GM12873 (cell line): Measurements from ENCODE around the gene TMEM86B.

ENCODE experiments used
- TF ChIP-seq, protein P1 (sequence below): IDR thresholded peaks from 2 replicates; pipeline ENCODE4 v1.5.1; 2012; ENCODE audit warnings: low read depth, mild to moderate bottlenecking, moderate library complexity, low read length, control low read depth; ENCODE audit not compliant: insufficient read depth; ENCODE audit errors: missing control alignments

TMEM86B gene

DNA sequence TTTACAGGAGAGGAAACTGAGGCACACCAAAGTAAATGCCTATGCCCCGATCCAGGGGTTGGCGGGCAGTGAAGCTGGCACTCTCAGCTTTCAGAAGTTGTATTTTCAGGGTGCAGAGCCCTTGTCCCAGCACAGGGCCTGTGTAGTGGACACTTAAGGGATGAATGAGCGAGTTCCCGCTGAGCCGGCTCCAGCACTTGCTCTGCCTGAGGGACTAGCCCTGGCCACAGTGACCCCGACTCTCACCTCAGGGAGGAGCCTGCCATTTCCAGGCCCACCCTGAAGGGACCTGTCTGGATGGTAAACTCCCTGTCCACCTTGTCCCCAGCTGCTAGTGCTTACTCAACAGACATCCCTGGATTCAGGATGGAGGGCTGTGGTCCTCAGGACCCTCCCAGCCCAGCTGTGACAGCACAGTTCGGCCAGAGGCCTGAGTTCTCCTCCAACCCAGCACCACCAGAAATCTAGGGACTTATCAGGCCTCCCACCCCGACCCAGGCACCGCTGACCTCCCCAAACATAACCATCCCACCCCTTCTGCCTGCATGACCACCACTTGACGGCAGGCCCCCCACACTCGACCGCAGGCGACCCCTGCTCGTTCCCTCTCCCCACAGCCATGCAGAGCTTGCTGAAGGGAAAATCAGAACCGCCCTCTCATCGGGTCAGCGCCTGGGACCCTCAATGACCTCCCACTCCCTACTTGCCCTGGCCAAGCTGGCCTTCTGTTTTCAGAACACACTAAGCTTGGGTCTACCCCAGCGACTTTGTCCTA, 21.9 kb upstream of the TMEM86B start:
- TF ChIP-seq, protein P1, sequence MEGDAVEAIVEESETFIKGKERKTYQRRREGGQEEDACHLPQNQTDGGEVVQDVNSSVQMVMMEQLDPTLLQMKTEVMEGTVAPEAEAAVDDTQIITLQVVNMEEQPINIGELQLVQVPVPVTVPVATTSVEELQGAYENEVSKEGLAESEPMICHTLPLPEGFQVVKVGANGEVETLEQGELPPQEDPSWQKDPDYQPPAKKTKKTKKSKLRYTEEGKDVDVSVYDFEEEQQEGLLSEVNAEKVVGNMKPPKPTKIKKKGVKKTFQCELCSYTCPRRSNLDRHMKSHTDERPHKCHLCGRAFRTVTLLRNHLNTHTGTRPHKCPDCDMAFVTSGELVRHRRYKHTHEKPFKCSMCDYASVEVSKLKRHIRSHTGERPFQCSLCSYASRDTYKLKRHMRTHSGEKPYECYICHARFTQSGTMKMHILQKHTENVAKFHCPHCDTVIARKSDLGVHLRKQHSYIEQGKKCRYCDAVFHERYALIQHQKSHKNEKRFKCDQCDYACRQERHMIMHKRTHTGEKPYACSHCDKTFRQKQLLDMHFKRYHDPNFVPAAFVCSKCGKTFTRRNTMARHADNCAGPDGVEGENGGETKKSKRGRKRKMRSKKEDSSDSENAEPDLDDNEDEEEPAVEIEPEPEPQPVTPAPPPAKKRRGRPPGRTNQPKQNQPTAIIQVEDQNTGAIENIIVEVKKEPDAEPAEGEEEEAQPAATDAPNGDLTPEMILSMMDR: no peak

DNA sequence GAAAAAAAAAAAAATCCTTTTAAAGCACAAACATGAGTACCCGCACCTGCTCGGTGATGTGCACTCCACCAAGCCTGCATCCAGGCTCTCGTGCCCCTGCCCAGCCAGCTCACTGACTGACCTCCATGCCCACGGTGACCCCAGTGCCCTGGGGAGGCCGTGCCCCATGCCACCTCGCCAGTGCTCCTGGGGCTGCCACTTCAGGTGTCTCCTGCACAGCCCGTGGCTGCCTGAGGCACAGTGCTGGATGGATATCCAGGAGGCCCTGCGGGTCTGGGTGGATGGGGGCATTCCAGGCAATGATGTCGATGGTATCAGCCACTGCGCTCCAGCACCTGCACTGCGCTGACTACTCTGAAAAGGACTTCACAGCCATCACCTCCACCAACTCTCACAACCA, 21.3 kb upstream of the TMEM86B start:
- TF ChIP-seq, protein P1: no peak

DNA sequence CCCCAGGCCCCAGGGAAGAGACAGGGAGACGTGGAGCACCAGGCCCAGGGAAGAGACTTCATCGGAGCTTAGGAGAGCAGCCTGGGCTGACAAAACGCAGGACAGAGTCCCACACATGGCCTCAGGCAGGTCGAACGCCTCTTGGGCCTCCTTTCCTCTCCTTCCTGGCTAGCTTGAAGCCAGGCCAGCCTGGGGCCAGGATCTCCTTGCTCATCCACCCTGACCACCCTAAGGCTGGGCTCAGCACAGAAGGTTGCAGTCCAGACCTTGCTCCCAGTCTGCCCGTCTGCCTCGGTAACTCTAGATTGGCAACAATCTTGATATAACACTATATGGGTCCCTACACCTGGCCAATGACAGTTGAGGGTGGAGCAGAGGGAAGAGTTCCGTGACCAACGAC, 20.1 kb upstream of the TMEM86B start:
- TF ChIP-seq, protein P1: no peak

DNA sequence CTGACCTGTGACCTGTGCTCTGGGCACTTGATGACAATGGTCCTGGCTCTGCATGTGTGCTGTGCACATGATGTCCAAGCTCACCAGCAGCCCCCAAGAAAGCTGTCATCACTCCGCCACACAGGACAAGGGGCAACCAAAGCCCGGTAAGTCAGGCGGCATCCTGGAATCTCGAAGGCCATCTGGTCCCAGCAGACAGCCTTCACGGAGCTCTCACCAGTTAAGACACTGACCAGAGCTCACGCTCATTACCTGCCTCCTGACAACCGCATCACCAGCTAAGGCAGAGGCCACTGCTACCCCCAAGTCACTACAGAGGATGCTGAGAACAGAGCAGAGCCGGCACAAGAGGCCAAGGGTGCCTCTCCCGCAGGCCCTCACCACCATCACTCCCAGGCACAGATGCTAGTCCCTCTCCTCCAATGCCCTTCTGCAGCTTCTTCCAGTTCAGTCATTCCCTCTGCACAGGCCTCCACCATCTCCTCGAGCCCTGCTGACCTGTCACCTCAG, 19.7 kb upstream of the TMEM86B start:
- TF ChIP-seq, protein P1: no peak

DNA sequence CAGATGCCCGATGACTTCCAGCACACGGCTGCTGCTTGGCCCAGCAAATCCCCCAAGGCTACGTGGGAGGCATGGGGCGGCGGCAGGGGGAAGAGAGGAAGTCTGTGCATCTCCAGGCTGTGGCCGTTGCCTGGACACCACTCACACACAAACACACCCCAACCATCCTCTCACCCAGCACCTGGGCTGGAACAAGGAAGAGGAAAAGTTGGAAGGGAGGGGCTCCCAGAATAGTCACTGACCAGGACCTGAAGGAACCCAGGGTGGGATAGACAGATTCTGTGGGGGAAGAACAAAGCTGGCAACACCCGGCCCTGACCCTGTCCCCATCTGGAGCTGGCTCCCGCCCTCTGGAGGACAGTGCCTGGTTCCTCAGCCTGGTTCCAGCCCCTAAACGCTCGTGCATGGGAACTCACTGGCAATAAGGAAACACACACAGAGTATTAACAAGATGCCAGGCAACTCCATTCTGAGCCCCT, 19.1 kb upstream of the TMEM86B start:
- TF ChIP-seq, protein P1: no peak

DNA sequence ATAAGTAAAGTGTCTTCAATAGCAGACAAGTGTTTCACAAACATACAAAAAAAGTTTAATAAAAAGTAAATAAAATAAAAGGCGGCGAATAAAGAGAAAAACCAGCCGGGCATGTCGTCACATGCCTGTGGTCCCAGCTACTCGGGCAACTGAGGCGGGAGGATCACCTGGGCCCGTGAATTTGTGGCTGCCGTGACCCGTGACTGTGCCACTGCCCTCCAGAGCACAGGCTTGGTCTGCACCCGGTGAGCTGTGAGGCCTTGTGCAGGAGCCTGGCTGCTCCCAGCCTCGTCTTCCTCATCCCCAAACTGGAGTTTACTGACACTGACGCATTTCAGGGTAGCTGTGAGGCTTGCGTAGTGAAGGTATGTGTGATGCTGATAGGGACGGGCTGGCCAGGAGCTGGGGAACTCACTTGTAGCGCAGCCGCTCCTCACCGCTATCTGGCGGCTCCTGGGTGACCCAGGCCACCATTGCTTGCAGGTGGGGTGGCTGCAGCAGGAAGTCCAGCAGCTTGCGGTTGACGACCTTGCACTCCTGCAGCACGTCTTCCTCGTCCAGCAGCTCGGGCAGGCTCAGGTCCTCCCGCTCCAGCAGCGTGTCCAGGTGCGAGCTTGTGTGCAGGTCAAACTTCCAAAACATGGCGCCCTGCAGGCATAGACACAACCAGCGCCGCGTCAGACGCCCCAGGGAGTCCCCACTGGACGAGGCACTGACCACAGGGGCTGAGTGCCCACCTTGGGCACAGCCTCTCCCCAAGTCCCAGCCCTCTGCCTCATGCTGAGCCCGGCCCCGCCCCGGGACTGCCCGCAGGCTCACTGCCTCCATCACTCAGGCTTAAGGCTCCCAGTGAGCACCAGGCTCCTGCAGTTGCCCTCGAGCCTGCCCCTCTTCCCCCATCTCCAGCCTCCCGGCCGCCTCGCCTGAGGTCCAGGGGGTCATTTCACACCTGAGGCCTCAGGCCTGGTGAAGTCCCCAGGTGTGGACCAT, 18.2 kb upstream of the TMEM86B start:
- TF ChIP-seq, protein P1: no peak
